Measurements from ENCODE around the gene CFAP126.
"Not testable (repeated sequence)": the region's sequence is repeated elsewhere in the genome, so short reads cannot be mapped to it uniquely, and the experiment has no call there.

The CFAP126 gene

GRCh38 chr1:161379071-161379470 lies 11.4 kb upstream of the CFAP126 start:
- no peak for DNase-seq

GRCh38 chr1:161378014-161378413 lies 10.3 kb upstream of the CFAP126 start:
- no peak for DNase-seq

- DNase-seq = no peak
Observed at GRCh38 chr1:161374373-161374772, 6.7 kb upstream of the CFAP126 start.

GRCh38 chr1:161373442-161373841 lies 5.8 kb upstream of the CFAP126 start:
- no peak for DNase-seq

- no peak for DNase-seq
Observed at GRCh38 chr1:161365207-161365606, 2.5 kb downstream of the CFAP126 start.

GRCh38 chr1:161364332-161364731 lies 3.3 kb downstream of the CFAP126 start:
- no peak for DNase-seq

GRCh38 chr1:161359291-161359690 lies 8.4 kb downstream of the CFAP126 start:
- no peak for DNase-seq

GRCh38 chr1:161357073-161357472 lies 10.6 kb downstream of the CFAP126 start:
- no peak for DNase-seq

- no peak for DNase-seq
Observed at GRCh38 chr1:161351482-161351881, 16.2 kb downstream of the CFAP126 start.

- DNase-seq = no peak
Observed at GRCh38 chr1:161350671-161351070, 17.0 kb downstream of the CFAP126 start.

- DNase-seq = no peak
Observed at GRCh38 chr1:161342821-161343220, 24.9 kb downstream of the CFAP126 start.

- no peak for DNase-seq
Observed at GRCh38 chr1:161342177-161342576, 25.5 kb downstream of the CFAP126 start.

GRCh38 chr1:161335796-161336195 lies 31.9 kb downstream of the CFAP126 start:
- no peak for DNase-seq

GRCh38 chr1:161333166-161333565 lies 34.5 kb downstream of the CFAP126 start:
- no peak for DNase-seq

GRCh38 chr1:161330346-161330745 lies 37.3 kb downstream of the CFAP126 start:
- no peak for DNase-seq

- DNase-seq = no peak
Observed at GRCh38 chr1:161324020-161324419, 43.7 kb downstream of the CFAP126 start.

- not testable (repeated sequence) for DNase-seq
Observed at GRCh38 chr1:161315841-161316674, 51.6 kb downstream of the CFAP126 start.

All from NCI-H1417 treated with DMSO at 0.1 percent for 48 hours (cell line).